HepG2 (cell line): ENCODE data around the gene C1orf116. TPM values are rescaled to one million over a fixed set of nuclear protein-coding genes. Genes with fewer than 3 reads are reported as not detected.

Experiments
- ATAC-seq: fragments of 200-7000 bp; cut with Tn5 transposase; 3 replicates; pipeline ENCODE4 v1.9.1; 2020; ENCODE audit warnings: mild to moderate bottlenecking, moderate library complexity
- BruUV-seq: library from RNA; stranded (reverse); fragments of 400-500 nt; replicated peaks from 2 replicates; lab custom pipeline; 2021; lab: Mats Ljungman, UMichigan
- CTCF ChIA-PET: fragments of 300-600 bp; formaldehyde crosslinking; extraction: SDS; loops from one replicate; lab custom pipeline; 2021; ENCODE audit warnings: low total read pairs, inconsistent platforms, low intra/inter-chr PET ratio; lab: Yijun Ruan, JAX
- POLR2A ChIA-PET: fragments of 350-600 bp; sonication (Branson Sonifier 250); formaldehyde crosslinking; loops from one replicate; lab custom pipeline; 2020; ENCODE audit warnings: antibody characterized with exemption, inconsistent platforms; lab: Yijun Ruan, JAX
- DNase-seq: peaks from one replicate; pipeline ENCODE4 v3.0.0-alpha.2; 2015; ENCODE audit warnings: low spot score
- FAIRE-seq: peaks from 3 replicates; lab custom pipeline; 2011; peaks lifted over from hg19 to GRCh38; lab: Jason Lieb, UNC
- H2AFZ ChIP-seq: one replicate; pipeline ENCODE4 v1.6.1; 2011; ENCODE audit warnings: low read length, inconsistent platforms
- H3K27ac ChIP-seq: fragments of 300-600 bp; 3 replicates; pipeline ENCODE4 v1.8.0; 2011; ENCODE audit warnings: mixed run types, mild to moderate bottlenecking, mixed read lengths, low read length, inconsistent platforms; ENCODE audit not compliant: insufficient read depth; ENCODE audit errors: extremely low read length
- H3K27me3 ChIP-seq, 2 experiments: fragments of 200-600 bp in 1 of 2; 2 replicates in 1 of 2; 3 replicates in 1 of 2; pipeline versions ENCODE4 v1.6.0 to v1.8.0; 2011; ENCODE audit warnings: low read length in 2 of 2, mild to moderate bottlenecking in 2 of 2, moderate library complexity in 2 of 2, inconsistent platforms in 1 of 2; ENCODE audit not compliant: insufficient read depth in 2 of 2, control insufficient read depth in 1 of 2
- H3K36me3 ChIP-seq, 2 experiments: fragments of 200-600 bp in 1 of 2; replicated peaks in 1 of 2; 2 replicates in 1 of 2; 3 replicates in 1 of 2; pipeline versions ENCODE4 v1.5.1 to v1.8.0; 2011; ENCODE audit warnings: low read length in 2 of 2, inconsistent platforms in 1 of 2; ENCODE audit not compliant: insufficient read depth in 2 of 2, control insufficient read depth in 1 of 2
- H3K4me1 ChIP-seq: 2 replicates; pipeline ENCODE4 v1.5.1; 2012; ENCODE audit warnings: low read length, inconsistent platforms; ENCODE audit not compliant: insufficient read depth
- H3K4me2 ChIP-seq: 2 replicates; pipeline ENCODE4 v1.6.0; 2011; ENCODE audit warnings: low read depth, low read length, inconsistent platforms
- H3K4me3 ChIP-seq, 3 experiments: fragments of 200-600 bp in 1 of 3; sonication (generic), shearing (Covaris generic) in 1 of 3; replicated peaks in 1 of 3; 2 replicates each; pipeline ENCODE4 v1.5.1; 2011 to 2016; ENCODE audit warnings: low read length in 3 of 3, inconsistent platforms in 2 of 3, low read depth in 2 of 3, mild to moderate bottlenecking in 2 of 3, control low read depth in 1 of 3, mixed read lengths in 1 of 3; ENCODE audit not compliant: insufficient read depth in 1 of 3
- H3K79me2 ChIP-seq: one replicate; pipeline ENCODE4 v1.6.1; 2011; ENCODE audit warnings: low read length, inconsistent platforms; ENCODE audit not compliant: insufficient read depth
- H3K9ac ChIP-seq: 2 replicates; pipeline ENCODE4 v1.6.0; 2011; ENCODE audit warnings: mild to moderate bottlenecking, low read depth, low read length, inconsistent platforms; ENCODE audit not compliant: insufficient read depth
- H3K9me3 ChIP-seq: 2 replicates; pipeline ENCODE4 v1.5.1; 2012; ENCODE audit warnings: mild to moderate bottlenecking, low read length
- H4K20me1 ChIP-seq: 2 replicates; pipeline ENCODE4 v1.6.0; 2011; ENCODE audit warnings: inconsistent platforms, mild to moderate bottlenecking, low read length, moderate library complexity; ENCODE audit not compliant: insufficient read depth
- CENPX ChIP-seq: sonication (generic); formaldehyde crosslinking; IDR thresholded peaks from 2 replicates; pipeline ENCODE4 v1.9.0; 2021; ENCODE audit warnings: mild to moderate bottlenecking, missing genetic modification reagents, moderate library complexity
- EEA1 ChIP-seq: sonication (generic); formaldehyde crosslinking; IDR thresholded peaks from 2 replicates; pipeline ENCODE4 v1.5.1; 2020; ENCODE audit warnings: mild to moderate bottlenecking, missing genetic modification reagents, borderline replicate concordance
- GTF2F1 ChIP-seq: fragments of 150-350 bp; IDR thresholded peaks from 2 replicates; pipeline ENCODE4 v1.6.1; 2014; ENCODE audit warnings: low read length
- NCOR1 ChIP-seq: fragments of 200-600 bp; sonication (generic); IDR thresholded peaks from 2 replicates; pipeline ENCODE4 v1.7.0; 2017; ENCODE audit warnings: antibody characterized with exemption, low read length, borderline replicate concordance
- RFXAP ChIP-seq: sonication (generic); formaldehyde crosslinking; IDR thresholded peaks from 2 replicates; pipeline ENCODE4 v1.4.0; 2020; ENCODE audit warnings: missing genetic modification reagents, borderline replicate concordance
- ZNF253 ChIP-seq: sonication (generic); formaldehyde crosslinking; IDR thresholded peaks from 2 replicates; pipeline ENCODE4 v1.8.0; 2022; ENCODE audit warnings: mild to moderate bottlenecking, missing genetic modification reagents, borderline replicate concordance
- ZNF367 ChIP-seq: sonication (generic); formaldehyde crosslinking; IDR thresholded peaks from 2 replicates; pipeline ENCODE4 v1.4.0; 2020; ENCODE audit warnings: missing genetic modification reagents, borderline replicate concordance
- WGBS: methylation state at CpG from one replicate; pipeline ENCODE4 v1.1.6; 2017; ENCODE audit warnings: low lambda C conversion rate; 5-methylcytosine and 5-hydroxymethylcytosine counted together
- in situ Hi-C: cut with HindIII; loops from 2 replicates; pipeline ENCODE4 v1.10.0; 2017; ENCODE audit warnings: low pct_unique_long_range_greater_than_20kb; ENCODE audit not compliant: extremely low pct_ligation_motif_present
- intact Hi-C: fragments of 100-400 bp; cut with micrococcal nuclease; formaldehyde crosslinking; loops from one replicate; pipeline ENCODE4 v1.10.0; 2022; ENCODE audit not compliant: unreplicated experiment
- polyA plus RNA-seq, 8 experiments: library from polyadenylated mRNA; depleted of rRNA in 3 of 8; stranded (reverse) in 7 of 8; unstranded in 1 of 8; fragments of >200 nt; fragmentation: Illumina TruSeq in 4 of 8; extraction: Trizol in 4 of 8; gene quantifications; 2 replicates each; pipeline versions ENCODE4 v1.2.1 to v1.2.3, GENCODE V29; 2011 to 2016; ENCODE audit warnings: low read depth in 4 of 8, missing spikeins in 1 of 8, mixed read lengths in 1 of 8; ENCODE audit not compliant: insufficient read depth in 1 of 8
- total RNA-seq, 5 experiments: library from RNA; depleted of rRNA; stranded (reverse); fragments of >200 nt; fragmentation: Illumina TruSeq; extraction: Trizol; gene quantifications; 2 replicates each; pipeline ENCODE4 v1.2.3, GENCODE V29; 2016; ENCODE audit warnings: low read depth in 1 of 5
- TF ChIP-seq, protein P1 (sequence below): sonication (generic); formaldehyde crosslinking; IDR thresholded peaks from 2 replicates; pipeline ENCODE4 v1.5.1; 2020; ENCODE audit warnings: missing genetic modification reagents, mild to moderate bottlenecking, borderline replicate concordance

C1orf116 gene
- total and polyA plus RNA-seq, 2 of the 13 experiments (the other 11 are each of a cell fraction or from before 2014, with no cell fraction given): 0.51 to 0.95 TPM

DNA sequence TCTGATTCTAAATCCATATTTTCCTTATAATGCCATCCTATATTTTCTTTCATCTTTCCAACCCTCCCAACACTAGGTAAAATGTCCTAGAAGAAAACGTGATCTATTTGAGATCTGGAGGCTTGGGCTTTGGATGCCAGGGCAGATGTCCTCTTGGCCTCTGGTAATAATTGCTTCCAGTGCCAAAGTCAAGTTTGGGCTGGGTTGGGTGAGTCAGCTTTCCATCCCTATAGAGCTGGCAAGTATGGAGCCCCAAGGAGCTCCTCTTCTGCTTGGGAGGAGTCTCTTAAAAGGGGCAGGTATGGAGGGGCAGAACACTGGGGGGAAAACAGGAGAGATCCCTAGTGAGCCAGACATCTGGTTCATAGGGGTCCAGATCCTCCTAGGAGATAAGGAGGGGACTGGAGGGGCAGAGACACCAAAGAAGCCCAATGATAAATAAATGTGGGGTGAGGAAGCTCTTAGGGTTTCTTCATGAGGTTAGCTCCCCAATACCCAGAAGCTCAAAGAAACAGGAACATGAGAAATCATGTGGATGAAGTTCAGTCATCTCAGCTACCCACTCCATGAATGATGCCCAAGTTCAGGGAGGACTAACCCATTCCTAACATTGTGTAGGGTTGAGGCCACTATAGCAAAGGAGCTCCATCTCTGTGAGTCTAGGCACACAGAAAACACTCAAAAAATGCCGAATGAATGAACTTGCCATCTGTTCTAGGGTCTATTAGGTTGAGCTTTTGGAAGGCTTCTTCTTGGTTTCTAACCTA is 3.5 kb downstream of the C1orf116 start:
- TF ChIP-seq ZNF367 (CRISPR knock-in tag) (no peak), EEA1 (CRISPR knock-in tag) (no peak), GTF2F1 (no peak), CENPX (no peak), RFXAP (no peak), ZNF253 (CRISPR knock-in tag) (no peak), NCOR1 (no peak)
- TF ChIP-seq, protein P1, sequence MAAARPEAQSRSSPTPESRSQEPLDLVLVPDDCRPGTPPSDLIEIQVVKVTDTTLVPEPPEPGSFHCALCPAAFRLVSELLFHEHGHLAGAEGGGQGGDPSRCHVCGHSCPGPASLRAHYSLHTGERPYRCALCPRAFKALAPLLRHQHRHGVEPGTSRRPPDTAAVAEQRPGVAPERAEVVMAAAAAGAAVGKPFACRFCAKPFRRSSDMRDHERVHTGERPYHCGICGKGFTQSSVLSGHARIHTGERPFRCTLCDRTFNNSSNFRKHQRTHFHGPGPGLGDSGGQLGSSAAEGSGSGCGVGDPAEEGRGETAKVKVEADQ (CRISPR knock-in tag): no peak
- TF ChIP-seq, all 625 proteins: peak for 0
- H3K4me2 ChIP-seq: no peak overlapping the region
- H3K4me1 ChIP-seq: peaks cover 100% of the 10 kb centered on the region
- ATAC-seq: no peak
- H3K27me3 ChIP-seq: no peaks in the 10 kb centered on the region
- H3K36me3 ChIP-seq: no peaks in the 10 kb centered on the region
- DNase-seq: no peak
- H2AFZ ChIP-seq: no peak overlapping the region
- FAIRE-seq: no peak
- H3K4me3 ChIP-seq: no peak overlapping the region
- in situ Hi-C loops: no loop called here
- intact Hi-C loops: no loop called here
- ChIA-PET CTCF (no interaction called here), POLR2A (interaction anchor here (1.1 kb wide), 1 partner anchor 24 kb away, joined by 5 read pairs; the partner anchor contains the start of gene PFKFB2)
- no peaks in the 10 kb centered on the region for H3K9me3 ChIP-seq
- no TSS peak for BruUV-seq
- no peak overlapping the region for H3K27ac ChIP-seq
- no peaks in the 10 kb centered on the region for H4K20me1 ChIP-seq
- H3K9ac ChIP-seq: no peak overlapping the region
- no peaks in the 10 kb centered on the region for H3K79me2 ChIP-seq
- 67% methylated on average over 2 of the region's 2 CpGs for WGBS
